ENCODE data around the gene LRRC8B. TPM values are rescaled to one million over a fixed set of nuclear protein-coding genes. Genes with fewer than 3 reads are reported as not detected.

The LRRC8B gene
- total and polyA plus RNA-seq, 2 of the 13 experiments (the other 11 are each of a cell fraction or from before 2014, with no cell fraction given) = 4.9 to 7.6 TPM

DNA sequence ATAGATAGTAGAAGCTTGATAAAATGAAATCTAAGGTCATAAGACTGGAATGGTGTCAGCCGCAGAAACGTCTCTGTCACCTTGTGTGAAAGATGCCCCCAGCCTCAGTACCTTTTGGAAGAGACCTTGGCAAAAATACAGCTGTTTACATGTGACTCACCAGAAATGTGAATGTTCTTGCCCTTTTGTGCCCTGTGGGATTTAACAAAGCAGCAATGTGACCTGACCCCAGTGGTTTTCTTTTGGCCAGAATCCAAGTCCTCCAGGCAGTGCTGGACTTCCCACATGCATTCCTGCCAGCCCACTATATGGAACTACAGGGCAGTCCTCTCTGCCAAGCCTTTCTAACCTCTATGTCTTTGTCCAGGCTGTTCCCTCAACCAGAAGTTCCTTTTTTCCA is 81.1 kb downstream of the LRRC8B start (continued):
- TF ChIP-seq ZNF280B (CRISPR knock-in tag; IDR thresholded peaks at IDR 0.05; ENCODE audit: borderline replicate concordance) (no peak), SAFB2 (CRISPR knock-in tag; IDR thresholded peaks at IDR 0.05; ENCODE audit: borderline replicate concordance, low read depth) (no peak), SOX13 (IDR thresholded peaks at IDR 0.05) (no peak), SOX13 (CRISPR knock-in tag; conservative IDR thresholded peaks at IDR 0.05 in 1 of 2, IDR thresholded peaks at IDR 0.05 in 1 of 2) (peak in 1 of 2 experiments; percentile 77; a peak in 2 of 4 replicates), RFX5 (IDR thresholded peaks at IDR 0.05; ENCODE audit: low read depth, low read length) (no peak), ZNF550 (CRISPR knock-in tag; IDR thresholded peaks at IDR 0.05; ENCODE audit: borderline replicate concordance) (no peak), HNRNPUL1 (IDR thresholded peaks at IDR 0.05; ENCODE audit: low read depth, low read length) (no peak), RXRB (CRISPR knock-in tag; IDR thresholded peaks at IDR 0.05; ENCODE audit: borderline replicate concordance) (peak; percentile 39; the same call in 1 of the 2 replicates), POGZ (CRISPR knock-in tag; IDR thresholded peaks at IDR 0.05) (peak; percentile 34; the same call in 1 of the 2 replicates), XBP1 (CRISPR knock-in tag; IDR thresholded peaks at IDR 0.05) (no peak), NR2F1 (CRISPR knock-in tag; IDR thresholded peaks at IDR 0.05) (peak; percentile 76 to 92), ZNF256 (CRISPR knock-in tag; conservative IDR thresholded peaks at IDR 0.05) (no peak), TEAD3 (CRISPR knock-in tag; optimal IDR thresholded peaks at IDR 0.05; ENCODE audit: borderline replicate concordance) (peak; percentile 63), PRPF4 (IDR thresholded peaks at IDR 0.05; ENCODE audit: low read depth, low read length, poor library complexity, severe bottlenecking) (no peak), KMT2B (CRISPR knock-in tag; IDR thresholded peaks at IDR 0.05) (no peak), ZMAT5 (CRISPR knock-in tag; IDR thresholded peaks at IDR 0.05; ENCODE audit: borderline replicate concordance, low read depth) (no peak), ARNTL (CRISPR knock-in tag; IDR thresholded peaks at IDR 0.05) (no peak), HNRNPH1 (optimal IDR thresholded peaks at IDR 0.05; ENCODE audit: low read depth, low read length) (no peak), FOXA3 (CRISPR knock-in tag; IDR thresholded peaks at IDR 0.05) (peak; percentile 68), ZNF138 (CRISPR knock-in tag; IDR thresholded peaks at IDR 0.05; ENCODE audit: low read depth) (no peak)
- TF ChIP-seq, protein P1, sequence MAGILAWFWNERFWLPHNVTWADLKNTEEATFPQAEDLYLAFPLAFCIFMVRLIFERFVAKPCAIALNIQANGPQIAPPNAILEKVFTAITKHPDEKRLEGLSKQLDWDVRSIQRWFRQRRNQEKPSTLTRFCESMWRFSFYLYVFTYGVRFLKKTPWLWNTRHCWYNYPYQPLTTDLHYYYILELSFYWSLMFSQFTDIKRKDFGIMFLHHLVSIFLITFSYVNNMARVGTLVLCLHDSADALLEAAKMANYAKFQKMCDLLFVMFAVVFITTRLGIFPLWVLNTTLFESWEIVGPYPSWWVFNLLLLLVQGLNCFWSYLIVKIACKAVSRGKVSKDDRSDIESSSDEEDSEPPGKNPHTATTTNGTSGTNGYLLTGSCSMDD (CRISPR knock-in tag; IDR thresholded peaks at IDR 0.05) = no peak
- TF ChIP-seq, protein P2, sequence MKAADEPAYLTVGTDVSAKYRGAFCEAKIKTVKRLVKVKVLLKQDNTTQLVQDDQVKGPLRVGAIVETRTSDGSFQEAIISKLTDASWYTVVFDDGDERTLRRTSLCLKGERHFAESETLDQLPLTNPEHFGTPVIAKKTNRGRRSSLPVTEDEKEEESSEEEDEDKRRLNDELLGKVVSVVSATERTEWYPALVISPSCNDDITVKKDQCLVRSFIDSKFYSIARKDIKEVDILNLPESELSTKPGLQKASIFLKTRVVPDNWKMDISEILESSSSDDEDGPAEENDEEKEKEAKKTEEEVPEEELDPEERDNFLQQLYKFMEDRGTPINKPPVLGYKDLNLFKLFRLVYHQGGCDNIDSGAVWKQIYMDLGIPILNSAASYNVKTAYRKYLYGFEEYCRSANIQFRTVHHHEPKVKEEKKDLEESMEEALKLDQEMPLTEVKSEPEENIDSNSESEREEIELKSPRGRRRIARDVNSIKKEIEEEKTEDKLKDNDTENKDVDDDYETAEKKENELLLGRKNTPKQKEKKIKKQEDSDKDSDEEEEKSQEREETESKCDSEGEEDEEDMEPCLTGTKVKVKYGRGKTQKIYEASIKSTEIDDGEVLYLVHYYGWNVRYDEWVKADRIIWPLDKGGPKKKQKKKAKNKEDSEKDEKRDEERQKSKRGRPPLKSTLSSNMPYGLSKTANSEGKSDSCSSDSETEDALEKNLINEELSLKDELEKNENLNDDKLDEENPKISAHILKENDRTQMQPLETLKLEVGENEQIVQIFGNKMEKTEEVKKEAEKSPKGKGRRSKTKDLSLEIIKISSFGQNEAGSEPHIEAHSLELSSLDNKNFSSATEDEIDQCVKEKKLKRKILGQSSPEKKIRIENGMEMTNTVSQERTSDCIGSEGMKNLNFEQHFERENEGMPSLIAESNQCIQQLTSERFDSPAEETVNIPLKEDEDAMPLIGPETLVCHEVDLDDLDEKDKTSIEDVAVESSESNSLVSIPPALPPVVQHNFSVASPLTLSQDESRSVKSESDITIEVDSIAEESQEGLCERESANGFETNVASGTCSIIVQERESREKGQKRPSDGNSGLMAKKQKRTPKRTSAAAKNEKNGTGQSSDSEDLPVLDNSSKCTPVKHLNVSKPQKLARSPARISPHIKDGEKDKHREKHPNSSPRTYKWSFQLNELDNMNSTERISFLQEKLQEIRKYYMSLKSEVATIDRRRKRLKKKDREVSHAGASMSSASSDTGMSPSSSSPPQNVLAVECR (CRISPR knock-in tag; IDR thresholded peaks at IDR 0.05; ENCODE audit: borderline replicate concordance) = no peak
